Trophoblast cell (in vitro differentiated cells and primary cell): ENCODE results near the gene RNF19B.

Source experiments
- DNase-seq, 2 donors: peaks; one replicate each; pipeline ENCODE4 v3.0.0-alpha.2; 2016
- H2AFZ ChIP-seq: 2 replicates; pipeline ENCODE4 v1.6.1; 2013; ENCODE audit warnings: low read length, moderate library complexity, mild to moderate bottlenecking; ENCODE audit not compliant: insufficient read depth, poor library complexity
- H2AK5ac ChIP-seq: 2 replicates; pipeline ENCODE4 v1.6.1; 2013; ENCODE audit warnings: mild to moderate bottlenecking, low read length
- H2BK120ac ChIP-seq: 2 replicates; pipeline ENCODE4 v1.6.1; 2013; ENCODE audit warnings: low read length, mild to moderate bottlenecking, moderate library complexity; ENCODE audit not compliant: insufficient read depth, poor library complexity
- H2BK12ac ChIP-seq: 2 replicates; pipeline ENCODE4 v1.6.1; 2013; ENCODE audit warnings: mild to moderate bottlenecking, low read length, moderate library complexity
- H2BK5ac ChIP-seq: 2 replicates; pipeline ENCODE4 v1.6.1; 2013; ENCODE audit warnings: low read length, low read depth, moderate library complexity, mild to moderate bottlenecking; ENCODE audit not compliant: poor library complexity
- H3K14ac ChIP-seq: 2 replicates; pipeline ENCODE4 v1.6.1; 2013; ENCODE audit warnings: mild to moderate bottlenecking, low read length
- H3K18ac ChIP-seq: 2 replicates; pipeline ENCODE4 v1.6.1; 2013; ENCODE audit warnings: mild to moderate bottlenecking, low read length
- H3K23ac ChIP-seq: 2 replicates; pipeline ENCODE4 v1.6.1; 2013; ENCODE audit warnings: low read length
- H3K27ac ChIP-seq: 2 replicates; pipeline ENCODE4 v1.5.1; 2013; ENCODE audit warnings: low read depth, mild to moderate bottlenecking, inconsistent platforms, low read length, moderate library complexity
- H3K27me3 ChIP-seq: 2 replicates; pipeline ENCODE4 v1.6.1; 2013; ENCODE audit warnings: inconsistent platforms, mild to moderate bottlenecking, low read length, moderate library complexity; ENCODE audit not compliant: insufficient read depth
- H3K36me3 ChIP-seq, 2 experiments: 1 replicate in 1 of 2; 2 replicates in 1 of 2; pipeline ENCODE4 v1.6.1; 2013; ENCODE audit warnings: low read length in 2 of 2, mild to moderate bottlenecking in 2 of 2, moderate library complexity in 1 of 2; ENCODE audit not compliant: insufficient read depth in 2 of 2, control insufficient read depth in 1 of 2
- H3K4ac ChIP-seq: 2 replicates; pipeline ENCODE4 v1.6.1; 2013; ENCODE audit warnings: low read depth, mild to moderate bottlenecking, low read length, moderate library complexity
- H3K4me1 ChIP-seq, 2 experiments: 1 replicate in 1 of 2; 2 replicates in 1 of 2; pipeline ENCODE4 v1.6.1; 2013; ENCODE audit warnings: low read length in 2 of 2, mild to moderate bottlenecking in 2 of 2, moderate library complexity in 1 of 2; ENCODE audit not compliant: insufficient read depth in 2 of 2, control insufficient read depth in 1 of 2
- H3K4me2 ChIP-seq: 2 replicates; pipeline ENCODE4 v1.6.1; 2013; ENCODE audit warnings: inconsistent platforms, mild to moderate bottlenecking, low read length, moderate library complexity
- H3K4me3 ChIP-seq: 2 replicates; pipeline ENCODE4 v1.5.1; 2013; ENCODE audit warnings: mild to moderate bottlenecking, low read depth, low read length, inconsistent platforms
- H3K79me1 ChIP-seq: one replicate; pipeline ENCODE4 v1.6.1; 2013; ENCODE audit warnings: low read length
- H3K79me2 ChIP-seq: 2 replicates; pipeline ENCODE4 v1.6.1; 2013; ENCODE audit warnings: low read length, mild to moderate bottlenecking; ENCODE audit not compliant: control insufficient read depth, insufficient read depth, poor library complexity
- H3K9ac ChIP-seq: 2 replicates; pipeline ENCODE4 v1.6.1; 2013; ENCODE audit warnings: mild to moderate bottlenecking, low read length
- H3K9me3 ChIP-seq: 2 replicates; pipeline ENCODE4 v1.6.1; 2013; ENCODE audit warnings: low read depth, mild to moderate bottlenecking, control low read depth, inconsistent platforms, low read length; ENCODE audit not compliant: insufficient read depth
- H4K12ac ChIP-seq: 2 replicates; pipeline ENCODE4 v1.6.1; 2013; ENCODE audit warnings: low read depth, mild to moderate bottlenecking, low read length, moderate library complexity
- H4K8ac ChIP-seq: 2 replicates; pipeline ENCODE4 v1.6.1; 2013; ENCODE audit warnings: low read depth, mild to moderate bottlenecking, low read length, moderate library complexity
- H4K91ac ChIP-seq: one replicate; pipeline ENCODE4 v1.6.1; 2013; ENCODE audit warnings: low read depth, mild to moderate bottlenecking, low read length, moderate library complexity
- WGBS: extraction: QIAGEN DNeasy Blood & Tissue Kit; methylation state at CpG from one replicate; pipeline ENCODE4 v1.1.7; 2013; ENCODE audit warnings: missing lambda C conversion rate; ENCODE audit not compliant: insufficient read length, insufficient coverage; ENCODE audit errors: extremely low coverage; 5-methylcytosine and 5-hydroxymethylcytosine counted together

The RNF19B gene

GRCh38 chr1:32983020-32983419, 18.4 kb upstream of the RNF19B start:
- no peaks in the 10 kb centered on the region for H3K79me1 ChIP-seq
- DNase-seq, result no peak
- H3K4me2 ChIP-seq, result no peak overlapping the region
- no peak overlapping the region for H4K12ac ChIP-seq
- H2BK5ac ChIP-seq, result no peak overlapping the region
- H3K79me2 ChIP-seq, result no peaks in the 10 kb centered on the region
- H3K9ac ChIP-seq, result no peak overlapping the region
- H3K18ac ChIP-seq, result no peak overlapping the region
- H3K4me1 ChIP-seq, result peaks cover 7 to 13% of the 10 kb centered on the region in 2 experiments
- H3K23ac ChIP-seq, result no peak overlapping the region
- no peak overlapping the region for H2BK12ac ChIP-seq
- no CpG with 5 or more reads among the region's 3 CpGs for WGBS
- H2AK5ac ChIP-seq, result no peak overlapping the region
- H2AFZ ChIP-seq, result no peak overlapping the region
- H3K27ac ChIP-seq, result no peak overlapping the region
- no peaks in the 10 kb centered on the region for H3K9me3 ChIP-seq
- H3K4me3 ChIP-seq, result no peak overlapping the region
- H3K14ac ChIP-seq, result no peak overlapping the region
- H3K36me3 ChIP-seq, result no peaks in the 10 kb centered on the region
- no peak overlapping the region for H4K91ac ChIP-seq
- no peaks in the 10 kb centered on the region for H3K27me3 ChIP-seq
- H3K4ac ChIP-seq, result no peak overlapping the region
- H4K8ac ChIP-seq, result no peak overlapping the region
- no peak overlapping the region for H2BK120ac ChIP-seq

- Histone ChIP-seq H2BK120ac (no peak overlapping the region), H3K4me1 (peaks cover 9 to 19% of the 10 kb centered on the region in 2 experiments), H3K36me3 (no peaks in the 10 kb centered on the region), H3K27ac (no peak overlapping the region), H4K8ac (no peak overlapping the region), H2AK5ac (no peak overlapping the region), H2AFZ (no peak overlapping the region), H2BK5ac (no peak overlapping the region), H3K79me1 (no peaks in the 10 kb centered on the region), H3K14ac (no peak overlapping the region), H3K23ac (no peak overlapping the region), H3K27me3 (no peaks in the 10 kb centered on the region), H3K4me2 (no peak overlapping the region), H4K12ac (no peak overlapping the region), H3K18ac (no peak overlapping the region), H3K4ac (no peak overlapping the region), H4K91ac (no peak overlapping the region), H3K79me2 (no peaks in the 10 kb centered on the region), H2BK12ac (no peak overlapping the region), H3K4me3 (no peak overlapping the region), H3K9me3 (no peaks in the 10 kb centered on the region), H3K9ac (no peak overlapping the region)
- no CpG with 5 or more reads among the region's 8 CpGs for WGBS
- DNase-seq, result peak; percentile 70 to 89
These were observed 16.6 kb upstream of the RNF19B start for GRCh38 chr1:32981003-32981901.

GRCh38 chr1:32980080-32980479, 15.5 kb upstream of the RNF19B start:
- H3K23ac ChIP-seq, result no peak overlapping the region
- peaks cover 7 to 16% of the 10 kb centered on the region in 2 experiments for H3K4me1 ChIP-seq
- H3K27ac ChIP-seq, result no peak overlapping the region
- no CpG with 5 or more reads among the region's 10 CpGs for WGBS
- H3K9ac ChIP-seq, result no peak overlapping the region
- peak overlapping the region; percentile 23 for H2BK12ac ChIP-seq
- H3K79me2 ChIP-seq, result no peaks in the 10 kb centered on the region
- H4K91ac ChIP-seq, result no peak overlapping the region
- no peak overlapping the region for H2AFZ ChIP-seq
- H4K12ac ChIP-seq, result no peak overlapping the region
- H2BK5ac ChIP-seq, result no peak overlapping the region
- no peak overlapping the region for H3K14ac ChIP-seq
- DNase-seq, result no peak
- H3K4me3 ChIP-seq, result no peak overlapping the region
- H3K4me2 ChIP-seq, result no peak overlapping the region
- H3K27me3 ChIP-seq, result no peaks in the 10 kb centered on the region
- H3K36me3 ChIP-seq, result no peaks in the 10 kb centered on the region
- H3K4ac ChIP-seq, result no peak overlapping the region
- H3K79me1 ChIP-seq, result no peaks in the 10 kb centered on the region
- no peak overlapping the region for H4K8ac ChIP-seq
- no peak overlapping the region for H2BK120ac ChIP-seq
- no peak overlapping the region for H3K18ac ChIP-seq
- no peak overlapping the region for H2AK5ac ChIP-seq
- peaks cover 2% of the 10 kb centered on the region for H3K9me3 ChIP-seq

DNA sequence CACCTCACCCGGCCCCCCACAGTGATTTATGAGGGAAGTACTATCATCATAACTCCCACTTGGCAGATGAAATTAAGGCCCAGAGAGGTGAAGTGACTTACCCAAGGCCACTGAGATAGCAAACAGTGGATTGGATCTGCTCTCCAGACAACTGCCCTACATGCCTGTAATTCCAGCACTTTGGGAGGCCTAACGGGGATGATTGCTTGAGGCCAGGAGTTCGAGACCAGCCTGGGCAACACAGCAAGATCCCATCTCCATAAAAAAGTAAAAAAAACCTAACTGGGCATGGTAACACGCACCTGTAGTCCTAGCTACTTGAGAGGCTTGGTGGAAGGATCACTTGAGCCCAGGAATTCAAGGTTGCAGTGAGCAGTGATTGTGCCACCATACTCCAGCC, 14.2 kb upstream of the RNF19B start:
- no peak overlapping the region for H4K91ac ChIP-seq
- no peak overlapping the region for H3K18ac ChIP-seq
- peaks cover 4% of the 10 kb centered on the region for H3K9me3 ChIP-seq
- no peaks in the 10 kb centered on the region for H3K79me2 ChIP-seq
- H3K4ac ChIP-seq, result no peak overlapping the region
- H3K27ac ChIP-seq, result no peak overlapping the region
- no CpG with 5 or more reads among the region's 4 CpGs for WGBS
- no peak overlapping the region for H2BK5ac ChIP-seq
- H2AFZ ChIP-seq, result no peak overlapping the region
- H3K14ac ChIP-seq, result no peak overlapping the region
- no peaks in the 10 kb centered on the region for H3K79me1 ChIP-seq
- no peak overlapping the region for H3K9ac ChIP-seq
- H2BK12ac ChIP-seq, result no peak overlapping the region
- H3K36me3 ChIP-seq, result no peaks in the 10 kb centered on the region
- H2AK5ac ChIP-seq, result no peak overlapping the region
- H3K4me1 ChIP-seq, result peaks cover 4 to 6% of the 10 kb centered on the region in 2 experiments
- H3K23ac ChIP-seq, result no peak overlapping the region
- H4K8ac ChIP-seq, result no peak overlapping the region
- H4K12ac ChIP-seq, result no peak overlapping the region
- no peaks in the 10 kb centered on the region for H3K27me3 ChIP-seq
- no peak overlapping the region for H2BK120ac ChIP-seq
- H3K4me2 ChIP-seq, result no peak overlapping the region
- H3K4me3 ChIP-seq, result no peak overlapping the region
- no peak for DNase-seq
